PC-3 (cell line): ENCODE data around the gene NTN3.

Source experiments
- EZH2 ChIP-seq: fragments of 300-600 bp; sonication (generic); IDR thresholded peaks from one replicate; pipeline ENCODE4 v1.6.1; 2017; ENCODE audit warnings: antibody characterized with exemption, mild to moderate bottlenecking, low read length; ENCODE audit not compliant: unreplicated experiment
- TF ChIP-seq, protein P1 (sequence below): fragments of 300-600 bp; sonication (generic); conservative IDR thresholded peaks from 2 replicates; pipeline ENCODE4 v1.5.1; 2017; ENCODE audit warnings: antibody characterized with exemption, low read depth, mild to moderate bottlenecking, low read length

DNA sequence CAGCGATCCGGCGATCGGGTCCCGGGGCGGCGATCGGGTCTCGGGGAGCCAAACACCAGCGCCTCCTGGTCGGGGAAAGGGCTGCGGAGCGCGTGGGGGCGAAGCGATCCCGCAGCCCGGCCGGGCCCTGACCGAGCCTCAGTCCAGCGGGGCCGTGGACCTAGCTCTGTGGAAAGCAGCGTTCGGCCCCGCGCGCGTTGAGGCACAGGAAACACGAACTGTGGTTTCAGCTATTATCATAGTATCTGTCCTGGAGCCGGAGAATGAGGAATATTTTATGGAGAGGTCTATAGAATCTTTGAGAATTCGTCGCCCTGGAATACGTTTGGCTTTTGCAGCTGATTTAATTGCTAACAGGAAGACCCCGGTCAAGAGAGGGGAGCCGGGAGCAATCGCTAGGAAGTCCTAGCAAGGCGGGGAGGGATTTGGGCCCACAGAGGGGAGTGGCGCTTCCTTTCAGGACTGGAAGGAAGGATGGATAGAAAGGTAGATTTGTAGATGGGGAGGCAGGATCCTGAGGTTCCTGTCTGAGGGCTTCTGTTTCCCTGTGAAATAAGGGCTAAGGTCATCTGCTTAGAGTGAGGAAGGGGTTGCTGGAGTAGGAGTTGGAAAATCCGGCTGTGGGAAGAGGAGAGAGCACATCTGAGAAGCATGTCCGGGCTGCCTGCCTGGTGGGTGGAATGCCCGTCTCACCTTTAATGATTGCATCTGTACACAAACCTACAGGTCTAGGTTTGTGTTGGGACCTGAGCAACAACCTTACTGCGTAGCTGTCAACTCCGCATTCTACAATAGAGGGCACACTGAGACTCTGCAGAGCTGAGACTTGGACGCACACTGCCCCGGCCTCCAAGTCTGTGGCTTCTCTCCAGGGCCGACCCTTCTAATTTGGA, 41.1 kb upstream of the NTN3 start:
- TF ChIP-seq, protein P1, sequence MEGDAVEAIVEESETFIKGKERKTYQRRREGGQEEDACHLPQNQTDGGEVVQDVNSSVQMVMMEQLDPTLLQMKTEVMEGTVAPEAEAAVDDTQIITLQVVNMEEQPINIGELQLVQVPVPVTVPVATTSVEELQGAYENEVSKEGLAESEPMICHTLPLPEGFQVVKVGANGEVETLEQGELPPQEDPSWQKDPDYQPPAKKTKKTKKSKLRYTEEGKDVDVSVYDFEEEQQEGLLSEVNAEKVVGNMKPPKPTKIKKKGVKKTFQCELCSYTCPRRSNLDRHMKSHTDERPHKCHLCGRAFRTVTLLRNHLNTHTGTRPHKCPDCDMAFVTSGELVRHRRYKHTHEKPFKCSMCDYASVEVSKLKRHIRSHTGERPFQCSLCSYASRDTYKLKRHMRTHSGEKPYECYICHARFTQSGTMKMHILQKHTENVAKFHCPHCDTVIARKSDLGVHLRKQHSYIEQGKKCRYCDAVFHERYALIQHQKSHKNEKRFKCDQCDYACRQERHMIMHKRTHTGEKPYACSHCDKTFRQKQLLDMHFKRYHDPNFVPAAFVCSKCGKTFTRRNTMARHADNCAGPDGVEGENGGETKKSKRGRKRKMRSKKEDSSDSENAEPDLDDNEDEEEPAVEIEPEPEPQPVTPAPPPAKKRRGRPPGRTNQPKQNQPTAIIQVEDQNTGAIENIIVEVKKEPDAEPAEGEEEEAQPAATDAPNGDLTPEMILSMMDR, result peak; percentile 29; the same call in 1 of the 2 replicates
- TF ChIP-seq EZH2, result no peak
